ENCODE results near the gene ZCCHC18.

ZCCHC18 gene

DNA sequence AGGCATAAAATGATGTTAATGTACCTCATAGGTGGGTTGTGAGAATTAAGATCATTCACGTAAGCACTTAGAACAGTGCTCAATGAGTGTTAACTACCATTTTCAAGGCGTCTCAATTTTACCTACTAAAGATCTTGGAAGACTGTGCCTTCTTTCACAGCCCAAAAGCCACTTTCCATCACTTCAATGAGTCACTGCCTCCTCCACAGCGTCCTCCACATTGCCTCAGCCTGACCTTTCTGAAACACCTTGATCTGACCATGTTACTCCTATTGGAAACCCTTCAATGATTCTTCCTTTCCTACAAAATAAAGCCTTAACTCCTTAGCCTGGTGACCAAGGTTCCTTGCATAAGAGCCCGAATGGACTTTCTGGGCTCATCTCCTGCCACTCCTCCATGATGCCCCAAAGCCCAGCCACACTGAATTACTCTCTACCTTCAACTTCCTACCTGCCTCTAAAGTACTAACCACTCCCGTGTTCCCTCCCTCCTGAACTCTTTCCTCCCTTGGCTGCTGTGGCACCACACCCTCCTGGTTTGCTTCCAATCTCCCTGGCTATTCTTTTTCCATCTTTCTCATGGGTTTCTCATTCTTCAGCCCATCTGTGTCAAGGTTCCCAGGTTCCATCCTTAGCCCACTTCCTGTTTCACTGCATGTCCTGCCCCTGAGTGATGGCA is 22.4 kb downstream of the ZCCHC18 start:
- no peak for DNase-seq

DNA sequence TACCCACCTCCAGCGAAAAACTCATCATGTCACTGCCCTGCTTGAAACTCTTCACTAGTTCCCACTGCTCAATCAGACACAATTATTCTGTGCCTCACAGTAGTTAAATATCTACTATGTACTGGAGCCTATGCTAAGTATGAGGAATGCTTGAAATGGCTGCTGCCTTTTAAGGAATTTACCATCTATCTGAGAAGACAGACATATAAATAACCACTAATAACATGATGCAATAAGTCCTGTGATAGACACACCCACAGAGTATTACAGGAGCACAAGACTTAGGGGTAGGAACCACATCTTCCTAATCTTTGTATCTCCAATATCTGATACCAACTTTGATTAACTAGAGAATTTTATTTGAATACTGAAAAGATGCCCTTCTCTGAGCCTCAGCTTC is 23.4 kb downstream of the ZCCHC18 start:
- DNase-seq = no peak

DNA sequence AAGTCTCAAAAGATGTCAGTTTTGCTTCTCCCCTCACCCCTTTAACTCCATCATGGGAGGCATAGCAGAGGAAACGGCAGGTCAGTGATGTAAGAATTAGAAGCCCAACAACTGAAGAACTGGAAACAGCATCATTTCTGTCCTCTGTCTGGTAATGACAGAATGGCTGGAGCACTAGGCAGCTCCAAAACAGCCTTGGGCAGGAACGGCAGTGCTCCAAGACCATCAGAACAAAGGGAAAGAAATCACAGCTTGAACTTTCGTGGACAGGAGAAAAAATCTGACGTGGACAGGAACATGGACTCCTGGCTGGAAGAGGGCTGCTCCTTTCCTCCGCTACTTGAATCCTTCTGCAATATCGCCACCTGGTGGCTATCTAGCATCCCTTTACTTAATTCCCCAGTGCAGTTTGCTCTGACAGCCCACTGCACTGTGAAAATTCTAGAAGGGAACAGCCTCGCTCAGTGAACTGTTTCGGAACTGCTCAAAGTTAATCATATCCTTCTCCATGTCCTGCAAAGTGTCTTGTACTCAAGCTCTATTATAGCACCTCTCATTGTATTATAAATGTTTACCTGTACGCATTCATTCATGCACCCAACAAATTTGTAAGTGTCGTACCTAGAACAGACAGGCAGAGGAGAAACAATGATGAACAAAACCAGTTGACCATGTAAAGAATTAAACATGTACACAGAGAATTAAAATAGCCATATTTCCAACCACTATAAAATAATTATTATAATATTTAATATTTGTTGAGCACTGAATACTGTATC is 24.1 kb downstream of the ZCCHC18 start:
- peak; percentile 66 for DNase-seq

DNA sequence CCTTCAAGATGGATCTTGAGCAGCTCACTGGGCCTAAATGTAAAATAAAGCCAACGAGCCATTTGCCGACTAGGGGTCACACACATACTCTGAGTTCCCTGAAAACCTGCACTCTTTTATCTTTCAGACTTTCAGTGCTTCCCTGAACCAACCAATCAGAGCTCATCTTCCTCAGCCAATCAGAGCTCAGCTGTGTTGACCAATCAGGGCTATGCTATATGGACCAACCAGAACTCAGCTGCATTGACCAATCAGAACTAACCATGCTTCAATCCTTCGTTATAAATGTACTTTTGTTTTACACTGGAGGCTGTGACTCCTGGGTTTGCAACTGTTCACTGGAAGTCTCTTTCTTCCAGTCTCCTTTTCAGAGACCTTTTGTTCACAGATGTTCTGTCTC is 25.2 kb downstream of the ZCCHC18 start:
- peak; percentile 4 for DNase-seq

DNA sequence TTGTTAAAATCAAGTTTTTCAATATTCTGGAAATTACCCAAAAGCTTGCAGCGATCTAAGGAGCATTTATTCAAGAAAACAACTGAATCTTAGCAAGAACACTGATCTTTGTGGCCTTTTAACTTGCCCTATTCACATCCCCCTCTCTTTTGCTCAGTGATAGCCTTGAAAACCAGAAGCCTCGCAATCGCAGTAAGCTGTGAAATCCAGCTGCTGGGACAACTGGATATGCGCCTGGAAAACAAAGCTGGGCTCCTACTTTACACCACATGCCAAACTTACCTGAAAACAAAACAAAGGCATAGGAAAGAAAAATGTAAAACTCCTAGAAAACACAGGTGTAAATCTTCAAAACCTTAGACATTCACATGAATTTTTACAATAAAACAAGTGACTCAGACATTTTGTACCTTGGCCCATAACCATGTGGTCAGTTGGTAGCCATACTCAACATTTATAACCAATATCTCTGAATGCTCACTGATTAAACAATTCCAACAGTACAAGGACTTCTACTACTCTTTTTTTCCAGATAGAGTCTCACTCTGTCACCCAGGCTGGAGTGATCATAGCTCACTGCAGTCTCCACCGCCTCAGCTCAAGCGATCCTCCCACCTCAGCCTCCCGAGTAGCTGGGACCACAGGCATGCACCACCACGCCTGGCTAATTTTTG is 28.9 kb downstream of the ZCCHC18 start:
- DNase-seq = no peak

DNA sequence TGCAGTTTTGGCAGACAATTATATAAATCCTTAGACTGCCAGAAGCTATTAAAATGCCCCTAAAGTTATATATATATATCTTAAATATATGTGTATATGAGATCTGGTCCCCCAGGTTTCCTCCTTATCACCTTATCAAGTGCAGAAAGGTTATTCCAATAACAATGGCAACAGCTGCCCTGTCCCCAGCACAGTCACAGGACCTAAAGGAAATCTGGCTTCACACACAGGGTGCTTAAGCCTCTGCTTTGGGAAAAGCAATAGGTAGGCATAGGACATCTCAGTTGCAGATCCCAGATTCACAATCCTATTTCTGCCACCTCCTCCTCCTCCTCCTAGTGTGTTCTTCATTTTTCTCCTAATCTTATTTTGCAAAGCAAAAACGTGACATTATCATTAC is 38.7 kb downstream of the ZCCHC18 start:
- DNase-seq = no peak

DNA sequence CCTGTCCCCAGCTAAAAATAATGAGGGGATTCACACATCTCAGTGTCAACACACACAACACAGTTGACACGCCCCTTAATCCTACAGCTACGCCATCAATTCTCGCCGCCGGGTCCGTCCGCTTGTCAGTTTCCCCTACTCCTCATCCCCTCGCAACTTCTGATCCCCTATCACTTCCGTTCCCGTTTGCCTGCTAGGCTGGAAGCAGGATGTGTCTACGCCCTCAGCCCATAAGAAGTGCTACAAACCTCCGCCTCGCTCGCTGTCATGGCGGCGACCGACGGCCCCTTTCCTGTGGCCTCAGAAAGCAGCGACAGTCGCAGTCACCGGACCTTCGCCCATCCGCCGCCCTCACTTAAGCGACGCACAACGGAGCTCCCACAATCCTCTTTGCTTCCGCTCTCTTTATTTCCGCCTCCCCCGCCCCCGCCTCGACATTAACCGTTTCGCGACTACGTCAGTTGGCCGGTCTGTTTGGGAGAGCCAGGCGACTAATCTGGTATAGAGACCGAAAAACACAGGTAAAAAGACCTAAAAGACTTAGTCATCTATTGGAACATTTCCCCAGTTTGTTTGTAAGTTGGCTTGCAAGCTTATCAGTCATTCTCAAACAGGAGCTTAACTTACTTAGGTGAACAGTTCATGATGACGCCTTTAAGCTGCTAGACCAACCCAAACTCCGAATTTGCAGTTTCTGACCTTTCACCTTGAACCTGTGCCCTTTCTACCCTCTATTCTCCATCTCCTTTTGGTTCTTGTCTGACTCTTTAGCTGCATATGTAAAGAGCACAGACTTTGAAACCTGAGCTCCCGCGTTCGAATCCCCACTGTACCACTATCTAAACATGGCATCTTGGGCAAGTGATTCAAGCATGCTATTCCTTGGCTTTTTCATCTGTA is 44.6 kb downstream of the ZCCHC18 start, which contains the start of gene SLC25A53:
SLC25A53 (minus strand) TSS at position 380 of the 900 bp plus-strand sequence. CDS start 51,752 bp downstream, outside the sequence.
- DNase-seq = peak; percentile 89
